H1 (cell line): Measurements from ENCODE around the gene TMEM151B. TPM values are rescaled to one million over a fixed set of nuclear protein-coding genes. Genes with fewer than 3 reads are reported as not detected.

Experiments used
- CTCF ChIA-PET: fragments of 300-600 bp; sonication (Branson Sonifier 250); formaldehyde crosslinking; loops from one replicate; lab custom pipeline; 2021; ENCODE audit not compliant: partially characterized antibody; lab: Charles Lee
- POLR2A ChIA-PET: fragments of 300-600 bp; sonication (Branson Sonifier 250); formaldehyde crosslinking; loops from one replicate; lab custom pipeline; 2021; ENCODE audit warnings: inconsistent platforms; ENCODE audit not compliant: partially characterized antibody; lab: Charles Lee
- DNase-seq, 2 experiments: peaks; one replicate each; pipeline versions ENCODE4 v3.0.0 to v3.0.0-alpha.2; 2010 to 2022; ENCODE audit warnings: low spot score in 2 of 2, low read depth in 1 of 2, mixed read lengths in 1 of 2
- FAIRE-seq: peaks from 2 replicates; lab custom pipeline; 2011; peaks lifted over from hg19 to GRCh38; lab: Jason Lieb, UNC
- H2AFZ ChIP-seq: 2 replicates; pipeline ENCODE4 v1.8.1; 2012; ENCODE audit warnings: low read length, inconsistent platforms
- H2AK5ac ChIP-seq: 2 replicates; pipeline ENCODE4 v1.6.1; 2013; ENCODE audit warnings: low read depth, low read length
- H2BK120ac ChIP-seq: replicated peaks from 2 replicates; pipeline ENCODE3; 2013; ENCODE audit warnings: low read depth, low read length, inconsistent platforms
- H2BK12ac ChIP-seq: 2 replicates; pipeline ENCODE4 v1.6.1; 2013; ENCODE audit warnings: low read depth, low read length
- H2BK15ac ChIP-seq: 2 replicates; pipeline ENCODE4 v1.6.1; 2013; ENCODE audit warnings: low read length
- H2BK20ac ChIP-seq: 2 replicates; pipeline ENCODE4 v1.6.1; 2013; ENCODE audit warnings: low read length
- H2BK5ac ChIP-seq: 2 replicates; pipeline ENCODE4 v1.6.1; 2013; ENCODE audit warnings: low read depth, low read length
- H3K14ac ChIP-seq: 2 replicates; pipeline ENCODE4 v1.6.1; 2013; ENCODE audit warnings: inconsistent platforms; ENCODE audit not compliant: insufficient read length
- H3K18ac ChIP-seq: 2 replicates; pipeline ENCODE4 v1.6.1; 2013; ENCODE audit warnings: low read length; ENCODE audit errors: extremely low read depth
- H3K23ac ChIP-seq: 2 replicates; pipeline ENCODE4 v1.6.1; 2013; ENCODE audit warnings: inconsistent platforms; ENCODE audit not compliant: insufficient read length
- H3K23me2 ChIP-seq: 2 replicates; pipeline ENCODE4 v1.6.1; 2013; ENCODE audit warnings: low read depth, low read length
- H3K27ac ChIP-seq: 2 replicates; pipeline ENCODE4 v1.6.1; 2011; ENCODE audit warnings: low read depth, low read length, inconsistent platforms
- H3K27me3 ChIP-seq, 4 experiments: replicated peaks in 1 of 4; 1 replicate in 1 of 4; 2 replicates in 3 of 4; pipeline versions ENCODE4 v1.6.1 to v1.8.1; 2011 to 2013; ENCODE audit warnings: low read length in 3 of 4, mild to moderate bottlenecking in 3 of 4, inconsistent platforms in 2 of 4, mixed read lengths in 2 of 4, moderate library complexity in 1 of 4; ENCODE audit not compliant: control insufficient read depth in 3 of 4, insufficient read depth in 3 of 4; ENCODE audit errors: extremely low read depth in 1 of 4
- H3K36me3 ChIP-seq, 4 experiments: 2 replicates each; pipeline versions ENCODE4 v1.6.1 to v1.8.1; 2011 to 2013; ENCODE audit warnings: mild to moderate bottlenecking in 4 of 4, low read length in 3 of 4, moderate library complexity in 2 of 4, control low read depth in 1 of 4, inconsistent platforms in 1 of 4; ENCODE audit not compliant: insufficient read depth in 4 of 4, control insufficient read depth in 2 of 4
- H3K4ac ChIP-seq: replicated peaks from 2 replicates; pipeline ENCODE3; 2013; ENCODE audit warnings: low read length, low read depth, mixed read lengths, inconsistent platforms; ENCODE audit not compliant: insufficient read length
- H3K4me1 ChIP-seq, 4 experiments: replicated peaks in 1 of 4; 1 replicate in 1 of 4; 2 replicates in 3 of 4; pipeline versions ENCODE4 v1.6.1 to v1.8.1; 2011 to 2013; ENCODE audit warnings: low read length in 3 of 4, inconsistent platforms in 2 of 4, mixed read lengths in 1 of 4; ENCODE audit not compliant: insufficient read depth in 4 of 4, control insufficient read depth in 3 of 4
- H3K4me2 ChIP-seq, 2 experiments: 2 replicates each; pipeline versions ENCODE4 v1.6.1 to v1.8.1; 2011 to 2013; ENCODE audit warnings: low read depth in 2 of 2, low read length in 2 of 2, control low read depth in 1 of 2, inconsistent platforms in 1 of 2, mild to moderate bottlenecking in 1 of 2; ENCODE audit not compliant: insufficient read depth in 1 of 2
- H3K4me3 ChIP-seq, 4 experiments: fragments of 200-600, 300-600 bp in 1 of 4; sonication (generic), shearing (Covaris generic), sonication (Bioruptor Twin) in 1 of 4; 2 replicates each; pipeline versions ENCODE4 v1.5.1 to v1.8.1; 2011 to 2016; ENCODE audit warnings: low read length in 4 of 4, low read depth in 3 of 4, control low read depth in 2 of 4, inconsistent platforms in 2 of 4, mild to moderate bottlenecking in 2 of 4, mixed read lengths in 1 of 4, moderate library complexity in 1 of 4; ENCODE audit not compliant: insufficient read depth in 2 of 4; ENCODE audit errors: extremely low read depth in 1 of 4
- H3K56ac ChIP-seq: replicated peaks from 2 replicates; pipeline ENCODE3; 2013; ENCODE audit warnings: low read depth, mild to moderate bottlenecking, mixed read lengths, low read length, inconsistent platforms; ENCODE audit not compliant: insufficient read length
- H3K79me1 ChIP-seq: 2 replicates; pipeline ENCODE4 v1.6.1; 2013; ENCODE audit warnings: low read depth, low read length, control low read depth
- H3K79me2 ChIP-seq, 2 experiments: 2 replicates each; pipeline versions ENCODE4 v1.6.1 to v1.8.1; 2012 to 2013; ENCODE audit warnings: low read length in 2 of 2, mild to moderate bottlenecking in 2 of 2, inconsistent platforms in 1 of 2; ENCODE audit not compliant: insufficient read depth in 2 of 2, control insufficient read depth in 1 of 2
- H3K9ac ChIP-seq, 4 experiments: replicated peaks in 1 of 4; 1 replicate in 1 of 4; 2 replicates in 3 of 4; pipeline versions ENCODE4 v1.6.1 to v1.8.1; 2011 to 2013; ENCODE audit warnings: low read depth in 3 of 4, low read length in 3 of 4, control low read depth in 2 of 4, mild to moderate bottlenecking in 2 of 4, moderate library complexity in 2 of 4, inconsistent platforms in 1 of 4; ENCODE audit errors: extremely low read depth in 1 of 4
- H3K9me3 ChIP-seq, 2 experiments: 2 replicates each; pipeline versions ENCODE4 v1.6.1 to v1.8.1; 2012 to 2013; ENCODE audit warnings: mild to moderate bottlenecking in 2 of 2, moderate library complexity in 2 of 2, control low read depth in 1 of 2, inconsistent platforms in 1 of 2, low read depth in 1 of 2, low read length in 1 of 2, mixed read lengths in 1 of 2; ENCODE audit not compliant: insufficient read depth in 2 of 2
- H4K20me1 ChIP-seq, 2 experiments: replicated peaks in 1 of 2; 2 replicates each; pipeline versions ENCODE3 to v1.8.1; 2011 to 2013; ENCODE audit warnings: inconsistent platforms in 2 of 2, low read length in 2 of 2, mild to moderate bottlenecking in 1 of 2; ENCODE audit not compliant: insufficient read depth in 2 of 2, control insufficient read depth in 1 of 2
- H4K5ac ChIP-seq: 2 replicates; pipeline ENCODE4 v1.6.1; 2013; ENCODE audit warnings: low read length, low read depth, mixed read lengths, inconsistent platforms; ENCODE audit not compliant: insufficient read length
- H4K8ac ChIP-seq: 2 replicates; pipeline ENCODE4 v1.8.0; 2013; ENCODE audit warnings: mild to moderate bottlenecking, moderate library complexity, low read length, inconsistent platforms; ENCODE audit not compliant: insufficient read depth; ENCODE audit errors: extremely low read depth
- H4K91ac ChIP-seq: replicated peaks from 2 replicates; pipeline ENCODE3; 2013; ENCODE audit warnings: low read length, mixed read lengths, inconsistent platforms; ENCODE audit not compliant: insufficient read length
- EGR1 ChIP-seq: IDR thresholded peaks from 2 replicates; pipeline ENCODE4 v1.6.1; 2011; ENCODE audit warnings: low read depth, low read length, borderline replicate concordance
- EP300 ChIP-seq, 2 experiments: IDR thresholded peaks; 1 replicate in 1 of 2; 2 replicates in 1 of 2; pipeline ENCODE4 v1.6.1; 2011 to 2012; ENCODE audit warnings: low read depth in 2 of 2, low read length in 2 of 2, mild to moderate bottlenecking in 2 of 2, borderline replicate concordance in 1 of 2, inconsistent platforms in 1 of 2, moderate library complexity in 1 of 2
- GTF2F1 ChIP-seq: IDR thresholded peaks from 2 replicates; pipeline ENCODE4 v1.6.1; 2012; ENCODE audit warnings: low read depth, low read length, improper control_type of control experiment, borderline replicate concordance
- NANOG ChIP-seq: IDR thresholded peaks from 2 replicates; pipeline ENCODE4 v1.6.1; 2011; ENCODE audit warnings: low read length, low read depth, mild to moderate bottlenecking, inconsistent platforms; ENCODE audit not compliant: insufficient read depth, poor library complexity, severe bottlenecking
- PHF8 ChIP-seq: fragments of 200-600 bp; sonication (generic); conservative IDR thresholded peaks from 2 replicates; pipeline ENCODE4 v1.7.1; 2012; ENCODE audit warnings: low read depth, mild to moderate bottlenecking, inconsistent platforms, low read length, moderate library complexity
- SP1 ChIP-seq: IDR thresholded peaks from 2 replicates; pipeline ENCODE4 v1.6.1; 2011; ENCODE audit warnings: low read depth, low read length
- SUZ12 ChIP-seq: fragments of 200-600 bp; sonication (generic); IDR thresholded peaks from 2 replicates; pipeline ENCODE4 v1.6.1; 2012; ENCODE audit warnings: mild to moderate bottlenecking, inconsistent platforms, low read length, moderate library complexity, mixed read lengths
- TCF12 ChIP-seq: IDR thresholded peaks from 2 replicates; pipeline ENCODE4 v1.6.1; 2011; ENCODE audit warnings: low read depth, mild to moderate bottlenecking, low read length
- polyA plus RNA-seq, 7 experiments: library from polyadenylated mRNA; depleted of rRNA in 3 of 7; stranded (reverse) in 5 of 7; unstranded in 2 of 7; fragments of >200 nt in 5 of 7; fragments of 200-250 nt in 2 of 7; gene quantifications; 1 replicate in 5 of 7; 2 replicates in 1 of 7; 4 replicates in 1 of 7; pipeline versions ENCODE4 v1.2.1 to v1.2.3, GENCODE V29; 2011 to 2013; ENCODE audit warnings: missing spikeins in 2 of 7, mixed read lengths in 2 of 7
- total RNA-seq: library from RNA; stranded (reverse); fragmentation: NEBNext Ultra II Directional; extraction: Animal tissue kit (Norgen Biotek cat#: 25700); gene quantifications from 2 replicates; pipeline ENCODE4 v1.2.1, GENCODE V29; 2021

The TMEM151B gene
- total and polyA plus RNA-seq, 2 of the 8 experiments (the other 6 are each of a cell fraction or from before 2014, with no cell fraction given): 8.0 to 15.5 TPM

DNA sequence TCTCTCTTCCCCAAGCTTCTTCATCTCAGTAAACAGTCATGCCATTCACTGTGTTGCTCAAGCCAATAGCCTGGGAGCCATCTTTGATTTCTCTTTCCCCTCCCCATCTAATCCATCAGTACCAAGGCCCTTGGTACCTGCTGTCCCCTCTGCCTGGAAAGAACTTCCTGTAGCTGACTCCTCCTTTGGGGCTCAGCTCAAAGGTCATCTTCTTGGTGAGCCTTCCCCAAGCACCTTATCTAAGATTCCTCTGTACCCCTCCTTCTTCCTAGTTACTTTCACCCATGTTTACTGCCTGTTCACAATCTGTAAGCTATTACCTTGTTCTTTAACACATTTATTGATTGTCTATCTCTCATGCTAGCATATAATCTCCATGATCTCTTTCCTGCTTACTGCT, 39.4 kb downstream of the TMEM151B start:
- H4K5ac ChIP-seq: no peak overlapping the region
- H3K9me3 ChIP-seq: no peaks in the 10 kb centered on the region
- no peak overlapping the region for H2BK5ac ChIP-seq
- H3K4me1 ChIP-seq: peaks cover 0 to 9% (median 3%) of the 10 kb centered on the region in 4 experiments; a peak in 5 of 7 replicates
- no peak overlapping the region for H4K8ac ChIP-seq
- no peak overlapping the region for H3K56ac ChIP-seq
- H3K4me2 ChIP-seq: no peak overlapping the region
- H2AK5ac ChIP-seq: no peak overlapping the region
- H3K23me2 ChIP-seq: peaks cover 4% of the 10 kb centered on the region
- H3K14ac ChIP-seq: no peak overlapping the region
- no peak overlapping the region for H2BK15ac ChIP-seq
- POLR2A ChIA-PET: interaction anchor here (0.7 to 6.9 kb wide), 10 partner anchors 9 to 63 kb away, joined by 3 to 81 read pairs (median 4); no protein-coding TSS in a partner anchor
- no peak overlapping the region for H2BK120ac ChIP-seq
- no peak overlapping the region for H2BK20ac ChIP-seq
- TF ChIP-seq EGR1: no peak
- no peak for TF ChIP-seq SP1
- no peak for TF ChIP-seq EP300 (IDR thresholded peaks at IDR 0.05; ENCODE audit: borderline replicate concordance in 1 of 2, low read depth in 2 of 2, low read length in 2 of 2)
- no peak for TF ChIP-seq TCF12
- TF ChIP-seq GTF2F1: no peak
- no peak for TF ChIP-seq SUZ12
- TF ChIP-seq PHF8: no peak
- no peak for TF ChIP-seq NANOG
- TF ChIP-seq, all 59 proteins: peak for 0
- Histone ChIP-seq H3K27ac (no peak overlapping the region), H3K79me1 (peaks cover 3% of the 10 kb centered on the region; the same call in 1 of the 2 replicates), H3K4ac (no peak overlapping the region), H3K79me2 (peaks cover 0 to 13% of the 10 kb centered on the region in 2 experiments; a peak in 2 of 4 replicates), H4K20me1 (peaks cover 0 to 2% of the 10 kb centered on the region in 2 experiments), H3K4me3 (no peak overlapping the region), H4K91ac (no peak overlapping the region), H3K27me3 (no peaks in the 10 kb centered on the region), H2AFZ (no peak overlapping the region), H3K23ac (no peak overlapping the region), H2BK12ac (no peak overlapping the region), H3K9ac (no peak overlapping the region), H3K36me3 (peaks cover 18 to 56% (median 49%) of the 10 kb centered on the region in 4 experiments), H3K18ac (no peak overlapping the region)
- no peak for DNase-seq
- CTCF ChIA-PET: interaction anchor here (1.0 to 13.9 kb wide), 7 partner anchors 8 to 39 kb away, joined by 3 to 330 read pairs (median 5); partner anchors contain the start of genes NFKBIE and TMEM151B
- no peak for FAIRE-seq
